ENCODE data around the gene PHLDA1. TPM values are rescaled to one million over a fixed set of nuclear protein-coding genes. Genes with fewer than 3 reads are reported as not detected.

Gene PHLDA1
- total and polyA plus RNA-seq, 9 of the 15 experiments (the other 6 are each of a cell fraction or from before 2014, with no cell fraction given), result 0.15 to 2.9 (median 0.54) TPM

DNA sequence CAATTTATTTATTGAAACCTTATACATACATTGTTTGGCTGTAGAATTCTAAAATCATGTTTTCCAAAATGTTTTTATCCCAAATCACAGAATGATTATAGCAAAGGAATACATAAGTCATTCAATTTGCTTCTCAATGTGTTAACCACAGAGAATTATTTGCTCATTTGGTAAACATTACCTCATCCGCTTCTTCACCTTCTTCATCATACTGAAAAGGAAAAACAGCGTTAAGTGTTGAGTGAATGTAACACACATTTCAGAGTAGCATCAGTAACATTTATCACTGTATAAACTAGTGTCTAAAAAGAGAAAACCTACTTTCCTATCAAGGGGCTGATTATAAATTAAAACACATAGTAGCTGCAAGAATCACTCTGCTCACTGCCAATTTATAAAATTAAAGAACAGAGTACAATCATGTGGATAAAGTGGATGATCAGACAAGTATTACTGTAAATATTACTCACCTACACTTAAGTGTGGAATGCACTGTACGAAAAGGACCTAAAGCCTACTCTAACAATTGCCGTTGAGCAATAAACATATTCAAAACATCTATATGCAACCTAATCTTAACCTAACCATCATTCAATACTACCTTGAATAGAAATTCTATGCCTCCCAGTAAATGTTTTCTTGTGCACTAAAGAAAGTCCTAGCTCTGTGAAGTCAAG is 18.1 kb upstream of the PHLDA1 start (continued):
- TF ChIP-seq SAP30 (IDR thresholded peaks at IDR 0.05; ENCODE audit: borderline replicate concordance, insufficient read depth, low read depth, low read length, poor library complexity, severe bottlenecking), result no peak
- TF ChIP-seq EHMT2 (IDR thresholded peaks at IDR 0.05), result no peak
- TF ChIP-seq ZNF551 (CRISPR knock-in tag; IDR thresholded peaks at IDR 0.05), result no peak
- no peak for TF ChIP-seq MCM7 (IDR thresholded peaks at IDR 0.05)
- TF ChIP-seq, protein P1, sequence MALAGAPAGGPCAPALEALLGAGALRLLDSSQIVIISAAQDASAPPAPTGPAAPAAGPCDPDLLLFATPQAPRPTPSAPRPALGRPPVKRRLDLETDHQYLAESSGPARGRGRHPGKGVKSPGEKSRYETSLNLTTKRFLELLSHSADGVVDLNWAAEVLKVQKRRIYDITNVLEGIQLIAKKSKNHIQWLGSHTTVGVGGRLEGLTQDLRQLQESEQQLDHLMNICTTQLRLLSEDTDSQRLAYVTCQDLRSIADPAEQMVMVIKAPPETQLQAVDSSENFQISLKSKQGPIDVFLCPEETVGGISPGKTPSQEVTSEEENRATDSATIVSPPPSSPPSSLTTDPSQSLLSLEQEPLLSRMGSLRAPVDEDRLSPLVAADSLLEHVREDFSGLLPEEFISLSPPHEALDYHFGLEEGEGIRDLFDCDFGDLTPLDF (CRISPR knock-in tag; IDR thresholded peaks at IDR 0.05), result no peak
- TF ChIP-seq ZNF766 (CRISPR knock-in tag; conservative IDR thresholded peaks at IDR 0.05), result no peak
- no peak for TF ChIP-seq TAF15 (IDR thresholded peaks at IDR 0.05; ENCODE audit: low read depth, low read length)

DNA sequence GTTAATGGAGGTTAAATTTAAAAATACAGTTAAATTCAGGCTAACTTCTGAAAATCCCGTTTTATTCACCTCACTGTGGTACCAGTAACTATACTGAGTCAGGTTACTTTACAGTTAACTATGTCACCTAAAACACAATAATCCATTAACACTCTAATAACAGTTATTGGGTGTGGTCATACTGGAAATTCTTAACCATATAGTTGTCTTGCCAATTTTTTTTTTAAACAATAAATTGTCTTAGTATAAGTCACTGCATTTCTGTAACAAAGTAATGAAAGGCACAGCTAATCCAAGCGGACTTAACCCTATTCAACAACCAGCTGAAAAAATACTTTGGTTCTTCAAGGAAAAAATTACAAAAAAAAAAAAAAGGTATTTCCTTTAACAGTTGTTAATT is 16.2 kb upstream of the PHLDA1 start:
- H3K4me3 ChIP-seq, result no peak overlapping the region
- no peak overlapping the region for H3K27ac ChIP-seq (ENCODE audit: extremely low read depth, low read depth, low read length)
- DNase-seq (ENCODE audit: extremely low read depth in 1 of 4, low spot score in 3 of 4) (no peak), FAIRE-seq (no peak), ATAC-seq (no peak)
- 92% methylated on average over 2 of the region's 2 CpGs for WGBS (ENCODE audit: insufficient coverage, low coverage, missing lambda C conversion rate)
- in situ Hi-C loops (cut with MboI), result loop anchor here (25.0 kb wide), 1 partner anchor 710 kb away; the partner anchor contains the start of genes CAPS2 and GLIPR1L1
- H3K79me2 ChIP-seq (ENCODE audit: control insufficient read depth, insufficient read depth, low read length), result no peaks in the 10 kb centered on the region
- ChIA-PET POLR2A (interaction anchor here (0.6 to 1.1 kb wide), 3 partner anchors 9 to 551 kb away, joined by 3 read pairs; no protein-coding TSS in a partner anchor), CTCF (ENCODE audit: low intra/inter-chr PET ratio) (no interaction called here)
- BruUV-seq (replicated peaks), result no TSS peak
- no peaks in the 10 kb centered on the region for H4K20me1 ChIP-seq (replicated peaks; ENCODE audit: control insufficient read depth, insufficient read depth, low read length)
- no peak overlapping the region for H2AFZ ChIP-seq (ENCODE audit: low read depth, low read length)
- no peaks in the 10 kb centered on the region for H3K4me1 ChIP-seq (replicated peaks in 1 of 2; ENCODE audit: control insufficient read depth in 2 of 2, insufficient read depth in 2 of 2, low read length in 2 of 2)
- H3K9me1 ChIP-seq (ENCODE audit: control insufficient read depth, insufficient read depth, low read length), result no peaks in the 10 kb centered on the region
- no peaks in the 10 kb centered on the region for H3K9me3 ChIP-seq (replicated peaks; ENCODE audit: control insufficient read depth, insufficient read depth, low read depth, low read length)
- intact Hi-C loops (cut with micrococcal nuclease), result no loop called here
- peaks cover 82% of the 10 kb centered on the region for H3K36me3 ChIP-seq (ENCODE audit: control insufficient read depth, insufficient read depth, low read length)
- no peak overlapping the region for H3K4me2 ChIP-seq (ENCODE audit: insufficient read depth, low read length)
- H3K9ac ChIP-seq (ENCODE audit: insufficient read depth in 1 of 2, low read depth in 2 of 2, low read length in 2 of 2), result no peak overlapping the region
- H3K27me3 ChIP-seq (ENCODE audit: control insufficient read depth in 2 of 2, insufficient read depth in 2 of 2, low read length in 2 of 2), result no peaks in the 10 kb centered on the region
- TF ChIP-seq, protein P2, sequence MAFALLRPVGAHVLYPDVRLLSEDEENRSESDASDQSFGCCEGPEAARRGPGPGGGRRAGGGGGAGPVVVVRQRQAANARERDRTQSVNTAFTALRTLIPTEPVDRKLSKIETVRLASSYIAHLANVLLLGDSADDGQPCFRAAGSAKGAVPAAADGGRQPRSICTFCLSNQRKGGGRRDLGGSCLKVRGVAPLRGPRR (CRISPR knock-in tag; IDR thresholded peaks at IDR 0.05), result no peak
- TF ChIP-seq, protein P3, sequence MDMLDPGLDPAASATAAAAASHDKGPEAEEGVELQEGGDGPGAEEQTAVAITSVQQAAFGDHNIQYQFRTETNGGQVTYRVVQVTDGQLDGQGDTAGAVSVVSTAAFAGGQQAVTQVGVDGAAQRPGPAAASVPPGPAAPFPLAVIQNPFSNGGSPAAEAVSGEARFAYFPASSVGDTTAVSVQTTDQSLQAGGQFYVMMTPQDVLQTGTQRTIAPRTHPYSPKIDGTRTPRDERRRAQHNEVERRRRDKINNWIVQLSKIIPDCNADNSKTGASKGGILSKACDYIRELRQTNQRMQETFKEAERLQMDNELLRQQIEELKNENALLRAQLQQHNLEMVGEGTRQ (CRISPR knock-in tag; IDR thresholded peaks at IDR 0.05), result no peak

Measured in K562 (cell line).